ENCODE results near the gene PEBP1. TPM values are rescaled to one million over a fixed set of nuclear protein-coding genes. Genes with fewer than 3 reads are reported as not detected.

PEBP1 gene
- total RNA-seq, 1 experiment from 2014 or later = 320 TPM

- H3K4me3 Mint-ChIP-seq = 0 out of 5 replicates have a peak overlapping the region, but pooled peaks of 1 of the 2 experiments have one; percentile 31
- H3K4me1 Mint-ChIP-seq = peaks cover 20 to 21% of the 10 kb centered on the region in 2 experiments
- Histone ChIP-seq H3K4me2 (ENCODE audit: insufficient read depth, insufficient read length, low read length) (no peak overlapping the region), H2AK5ac (ENCODE audit: insufficient read length, low read length) (no peak overlapping the region), H3K4ac (ENCODE audit: low read depth, low read length) (no peak overlapping the region), H2BK120ac (ENCODE audit: low read depth, low read length, poor library complexity, severe bottlenecking) (no peak overlapping the region), H3K23me2 (ENCODE audit: insufficient read length, low read depth, low read length, poor library complexity, severe bottlenecking) (peaks cover 6% of the 10 kb centered on the region), H2BK20ac (ENCODE audit: low read depth, low read length, poor library complexity, severe bottlenecking) (no peak overlapping the region), H2BK12ac (ENCODE audit: insufficient read length, low read depth, low read length) (no peak overlapping the region), H2AFZ (ENCODE audit: low read length) (no peak overlapping the region), H3K9me3 (ENCODE audit: control insufficient read depth, low read depth, low read length) (no peaks in the 10 kb centered on the region), H4K8ac (replicated peaks; ENCODE audit: insufficient read length, low read depth, low read length) (no peak overlapping the region), H3K79me1 (ENCODE audit: insufficient read depth, low read depth, low read length, poor library complexity, severe bottlenecking) (peaks cover 9% of the 10 kb centered on the region), H4K20me1 (ENCODE audit: control insufficient read depth, insufficient read depth, insufficient read length) (no peaks in the 10 kb centered on the region), H3K27me3 (ENCODE audit: insufficient read depth, low read length) (no peaks in the 10 kb centered on the region), H3T11ph (ENCODE audit: low read length) (no peak overlapping the region), H3K56ac (ENCODE audit: insufficient read length, low read depth, low read length) (no peak overlapping the region), H4K5ac (ENCODE audit: insufficient read length, low read depth, low read length) (no peak overlapping the region), H3K4me1 (ENCODE audit: insufficient read depth, low read length) (peaks cover 7% of the 10 kb centered on the region; the same call in 1 of the 2 replicates), H4K91ac (ENCODE audit: insufficient read length, low read depth, low read length) (no peak overlapping the region), H3K18ac (ENCODE audit: insufficient read length, low read depth, low read length) (no peak overlapping the region), H3K79me2 (ENCODE audit: insufficient read depth, low read length) (peaks cover 10% of the 10 kb centered on the region; the same call in 1 of the 2 replicates), H2BK15ac (ENCODE audit: low read depth, low read length) (no peak overlapping the region), H2BK5ac (ENCODE audit: insufficient read length, low read length) (no peak overlapping the region), H3K27ac (ENCODE audit: insufficient read length, low read depth, low read length) (no peak overlapping the region), H3K23ac (ENCODE audit: insufficient read length, low read depth, low read length) (no peak overlapping the region), H3K9ac (ENCODE audit: extremely low read depth, insufficient read length, low read length) (no peak overlapping the region), H3K14ac (ENCODE audit: insufficient read depth, low read length) (no peak overlapping the region)
- DNase-seq = no peak
- H3K27ac Mint-ChIP-seq = peak overlapping the region in 2 of 3 experiments; percentile 90; a peak in 4 of 7 replicates
- peaks cover 18 to 54% (median 19%) of the 10 kb centered on the region in 3 experiments for H3K36me3 Mint-ChIP-seq (ENCODE audit: insufficient read depth in 1 of 3, low read depth in 3 of 3)
- TF ChIP-seq CTCF (conservative IDR thresholded peaks at IDR 0.05) = no peak
- H3K9me3 Mint-ChIP-seq = no peaks in the 10 kb centered on the region
- WGBS (ENCODE audit: extremely low coverage, insufficient read length, low lambda C conversion rate) = no CpG with 5 or more reads among the region's 3 CpGs
- H3K27me3 Mint-ChIP-seq (ENCODE audit: low read depth) = no peaks in the 10 kb centered on the region
Observed at GRCh38 chr12:118098401-118098800, 37.5 kb upstream of the PEBP1 start.
